SHP77 (cell line): ENCODE data around the gene TLCD1.
"Not testable (repeated sequence)": the region's sequence is repeated elsewhere in the genome, so short reads cannot be mapped to it uniquely, and the experiment has no call there.

Source experiments
- DNase-seq, 2 experiments: peaks; one replicate each; lab custom pipeline; 2025; lab: John Stamatoyannopoulos, UW

TLCD1 gene

GRCh38 chr17:28728364-28729200 is 2.5 kb upstream of the TLCD1 start, which contains the start of gene NEK8:
Gene NEK8 (plus strand): TSS chr17:28728788. CDS start chr17:28728814, 26 bp downstream.
- DNase-seq = peak; percentile 77 to 86

- peak; percentile 93 to 94 for DNase-seq
Measured at GRCh38 chr17:28726627-28727491, 826 bp upstream of the TLCD1 start.

- peak; percentile 75 to 76 for DNase-seq
Measured at GRCh38 chr17:28725660-28726225, 290 bp downstream of the TLCD1 start.

- DNase-seq = peak; percentile 49 to 71
Measured at GRCh38 chr17:28725166-28725659, 820 bp downstream of the TLCD1 start.

- DNase-seq = no peak
Measured at GRCh38 chr17:28724500-28725165, 1.4 kb downstream of the TLCD1 start.

GRCh38 chr17:28723836-28724499 is 2.1 kb downstream of the TLCD1 start:
- not testable (repeated sequence) for DNase-seq

GRCh38 chr17:28723159-28723835 is 2.7 kb downstream of the TLCD1 start:
- DNase-seq = no peak

GRCh38 chr17:28722417-28723158 is 3.4 kb downstream of the TLCD1 start:
- no peak for DNase-seq

GRCh38 chr17:28720997-28721329 is 5.1 kb downstream of the TLCD1 start:
- DNase-seq = not testable (repeated sequence)

- no peak for DNase-seq
Measured at GRCh38 chr17:28720247-28720996, 5.6 kb downstream of the TLCD1 start.

GRCh38 chr17:28719021-28719433 is 7.0 kb downstream of the TLCD1 start:
- DNase-seq = no peak

- DNase-seq = no peak
Measured at GRCh38 chr17:28718333-28719020, 7.6 kb downstream of the TLCD1 start.

GRCh38 chr17:28717578-28718332 is 8.3 kb downstream of the TLCD1 start, which contains the start of gene RAB34:
Gene RAB34 (minus strand): TSS chr17:28717868. CDS start chr17:28717266, 602 bp downstream.
- DNase-seq = no peak

- no peak for DNase-seq
Measured at GRCh38 chr17:28716740-28717577, 9.1 kb downstream of the TLCD1 start.

GRCh38 chr17:28715217-28715616 is 10.8 kb downstream of the TLCD1 start:
- DNase-seq = no peak

GRCh38 chr17:28714281-28714680 is 11.8 kb downstream of the TLCD1 start:
- DNase-seq = no peak
